ENCODE results near the gene TMEM165. TPM values are rescaled to one million over a fixed set of nuclear protein-coding genes. Genes with fewer than 3 reads are reported as not detected.

TMEM165 gene
- total and polyA plus RNA-seq, 2 of the 4 experiments (the other 2 are of a cell fraction) = 49.6 to 83.0 TPM

DNA sequence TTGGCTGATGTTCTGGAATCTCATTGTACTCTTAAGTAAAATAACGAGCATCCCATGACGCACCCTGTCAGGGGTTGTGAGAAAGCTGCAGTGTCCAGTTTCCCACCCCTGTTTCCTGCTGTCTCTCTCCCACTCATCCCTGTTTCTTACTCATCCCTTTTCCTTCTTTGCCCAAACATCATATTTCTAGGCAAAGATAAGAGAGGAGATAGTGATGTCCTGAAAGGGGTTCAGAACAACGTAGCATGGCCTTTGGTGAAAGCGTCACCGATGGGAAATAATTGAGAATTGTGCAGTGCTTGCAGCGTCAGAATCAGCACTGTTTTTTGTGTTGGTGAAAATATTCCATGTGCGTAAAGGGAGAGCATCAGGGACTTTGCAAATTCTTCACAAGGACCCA lies 23.5 kb upstream of the TMEM165 start:
- Histone ChIP-seq H3K56ac (ENCODE audit: extremely low read depth, insufficient read depth, low read length) (no peak overlapping the region), H3K14ac (replicated peaks; ENCODE audit: low read depth, low read length) (no peak overlapping the region), H4K5ac (ENCODE audit: low read depth, low read length) (no peak overlapping the region), H3K4me2 (ENCODE audit: low read depth, low read length) (no peak overlapping the region), H3K36me3 (ENCODE audit: control insufficient read depth, insufficient read depth, low read length) (no peaks in the 10 kb centered on the region), H3K9me3 (ENCODE audit: control insufficient read depth, insufficient read depth, low read length) (no peaks in the 10 kb centered on the region), H3K27ac (ENCODE audit: insufficient read depth, low read length) (no peak overlapping the region), H3K18ac (ENCODE audit: low read depth, low read length) (no peak overlapping the region), H3K9me1 (ENCODE audit: insufficient read depth, low read length) (no peaks in the 10 kb centered on the region), H2AK9ac (replicated peaks; ENCODE audit: low read depth, low read length, poor library complexity) (no peak overlapping the region), H3K4me1 (ENCODE audit: control insufficient read depth, insufficient read depth, low read length) (0 out of 2 replicates have a peak, but pooled peaks cover 1% of the 10 kb centered on the region), H3K79me1 (ENCODE audit: low read depth in 1 of 2, low read length in 2 of 2) (no peaks in the 10 kb centered on the region; a peak in 1 of 4 replicates), H3K27me3 (ENCODE audit: control insufficient read depth, insufficient read depth, low read length) (no peaks in the 10 kb centered on the region), H4K8ac (ENCODE audit: low read depth in 2 of 2, low read length in 2 of 2) (no peak overlapping the region), H3K9ac (ENCODE audit: low read depth, low read length) (no peak overlapping the region), H4K20me1 (ENCODE audit: insufficient read depth, low read length) (no peaks in the 10 kb centered on the region), H2BK5ac (ENCODE audit: low read depth, low read length, poor library complexity, severe bottlenecking) (no peak overlapping the region), H3K23ac (ENCODE audit: low read depth, low read length) (no peak overlapping the region), H2AK5ac (ENCODE audit: low read depth, low read length) (no peak overlapping the region), H3K4me3 (ENCODE audit: insufficient read depth, low read depth, low read length) (no peak overlapping the region), H2AFZ (replicated peaks; ENCODE audit: low read length, poor library complexity) (no peak overlapping the region), H2BK120ac (ENCODE audit: low read depth, low read length) (no peak overlapping the region), H4K91ac (ENCODE audit: insufficient read depth, low read depth, low read length) (no peak overlapping the region), H2BK15ac (ENCODE audit: low read depth, low read length) (no peak overlapping the region), H3K4ac (ENCODE audit: low read depth, low read length) (no peak overlapping the region), H2BK20ac (ENCODE audit: low read depth, low read length) (no peak overlapping the region)
- dilution Hi-C loops (cut with HindIII; ENCODE audit: low sequenced_read_pairs, unreplicated experiment) (no loop called here), in situ Hi-C loops (cut with MboI; ENCODE audit: low sequenced_read_pairs) (no loop called here), intact Hi-C loops (cut with micrococcal nuclease) (no loop called here)
- DNase-seq (peak; percentile 76), ATAC-seq (ENCODE audit: low read depth) (no peak)
- TF ChIP-seq RCOR1 (IDR thresholded peaks at IDR 0.05; ENCODE audit: insufficient replicate concordance, low read length) (no peak), FOS (IDR thresholded peaks at IDR 0.05; ENCODE audit: low read depth, low read length) (0 out of 2 replicates have a peak, but pooled peaks have one; percentile 12), MAFK (IDR thresholded peaks at IDR 0.05; ENCODE audit: low read depth, low read length) (no peak), BHLHE40 (IDR thresholded peaks at IDR 0.05; ENCODE audit: low read depth, low read length) (no peak)
- no TSS peak for BruUV-seq (replicated peaks)
- WGBS, 2 experiments (ENCODE audit: extremely low coverage in 2 of 2, insufficient read length in 1 of 2) = 100% methylated on average over 1 of the region's 7 CpGs; no CpG with 5 or more reads in 1 of the 2 experiments
- ChIA-PET POLR2A (ENCODE audit: unreplicated experiment) (no interaction called here), CTCF (no interaction called here)
